ENCODE data around the gene SCG3. TPM values are rescaled to one million over a fixed set of nuclear protein-coding genes. Genes with fewer than 3 reads are reported as not detected.
"Not testable (repeated sequence)": the region's sequence is repeated elsewhere in the genome, so short reads cannot be mapped to it uniquely, and the experiment has no call there.

Gene SCG3
- total and polyA plus RNA-seq, 2 of the 13 experiments (the other 11 are each of a cell fraction or from before 2014, with no cell fraction given) = not detected

GRCh38 chr15:51648101-51648500 is 33.2 kb upstream of the SCG3 start:
- CTCF ChIA-PET (ENCODE audit: low intra/inter-chr PET ratio, low total read pairs) = interaction anchor here (4.1 kb wide), 1 partner anchor 128 kb away, joined by 107 read pairs; no protein-coding TSS in a partner anchor
- H3K4me3 ChIP-seq (replicated peaks in 1 of 3; ENCODE audit: insufficient read depth in 1 of 3, low read depth in 2 of 3, low read length in 3 of 3); H3K27me3 ChIP-seq (ENCODE audit: control insufficient read depth in 1 of 2, insufficient read depth in 2 of 2, low read length in 2 of 2); FAIRE-seq; intact Hi-C loops (cut with micrococcal nuclease; ENCODE audit: unreplicated experiment); POLR2A ChIA-PET; H3K4me1 ChIP-seq (ENCODE audit: insufficient read depth, low read length); H3K27ac ChIP-seq (ENCODE audit: extremely low read length, insufficient read depth, low read length); H4K20me1 ChIP-seq (ENCODE audit: insufficient read depth, low read length); H3K4me2 ChIP-seq (ENCODE audit: low read depth, low read length); H3K79me2 ChIP-seq (ENCODE audit: insufficient read depth, low read length); ATAC-seq; H3K9me3 ChIP-seq (ENCODE audit: low read length); DNase-seq (ENCODE audit: low spot score); BruUV-seq (replicated peaks); H3K9ac ChIP-seq (ENCODE audit: insufficient read depth, low read depth, low read length); H2AFZ ChIP-seq (ENCODE audit: low read length); H3K36me3 ChIP-seq (replicated peaks in 1 of 2; ENCODE audit: control insufficient read depth in 1 of 2, insufficient read depth in 2 of 2, low read length in 2 of 2): not testable (repeated sequence)
- WGBS (ENCODE audit: low lambda C conversion rate) = 6% methylated on average over 1 of the region's 1 CpG
- in situ Hi-C loops (cut with HindIII; ENCODE audit: extremely low pct_ligation_motif_present, low pct_unique_long_range_greater_than_20kb) = loop anchor here (25.0 kb wide), 1 partner anchor 264 kb away; no protein-coding TSS in a partner anchor

GRCh38 chr15:51648643-51649042 is 32.7 kb upstream of the SCG3 start:
- H3K4me3 ChIP-seq (replicated peaks in 1 of 3; ENCODE audit: insufficient read depth in 1 of 3, low read depth in 2 of 3, low read length in 3 of 3); intact Hi-C loops (cut with micrococcal nuclease; ENCODE audit: unreplicated experiment); H3K4me1 ChIP-seq (ENCODE audit: insufficient read depth, low read length); H2AFZ ChIP-seq (ENCODE audit: low read length); BruUV-seq (replicated peaks); ATAC-seq; FAIRE-seq; H3K4me2 ChIP-seq (ENCODE audit: low read depth, low read length); H3K27me3 ChIP-seq (ENCODE audit: control insufficient read depth in 1 of 2, insufficient read depth in 2 of 2, low read length in 2 of 2); DNase-seq (ENCODE audit: low spot score); H3K9ac ChIP-seq (ENCODE audit: insufficient read depth, low read depth, low read length); H3K36me3 ChIP-seq (replicated peaks in 1 of 2; ENCODE audit: control insufficient read depth in 1 of 2, insufficient read depth in 2 of 2, low read length in 2 of 2); H3K79me2 ChIP-seq (ENCODE audit: insufficient read depth, low read length); POLR2A ChIA-PET; H4K20me1 ChIP-seq (ENCODE audit: insufficient read depth, low read length); H3K27ac ChIP-seq (ENCODE audit: extremely low read length, insufficient read depth, low read length); H3K9me3 ChIP-seq (ENCODE audit: low read length): not testable (repeated sequence)
- in situ Hi-C loops (cut with HindIII; ENCODE audit: extremely low pct_ligation_motif_present, low pct_unique_long_range_greater_than_20kb) = loop anchor here (25.0 kb wide), 1 partner anchor 264 kb away; no protein-coding TSS in a partner anchor
- 46% methylated on average over 4 of the region's 4 CpGs for WGBS (ENCODE audit: low lambda C conversion rate)
- CTCF ChIA-PET (ENCODE audit: low intra/inter-chr PET ratio, low total read pairs) = interaction anchor here (4.1 kb wide), 1 partner anchor 128 kb away, joined by 107 read pairs; no protein-coding TSS in a partner anchor
